Neural progenitor cell (in vitro differentiated cells): ENCODE data around the gene DHH.

Experiments
- CTCF ChIP-seq: fragments of 200-600 bp; sonication (generic); IDR thresholded peaks from 2 replicates; pipeline ENCODE4 v1.5.1; 2017; ENCODE audit warnings: antibody characterized with exemption, mild to moderate bottlenecking
- EZH2 ChIP-seq: fragments of 200-600 bp; sonication (generic); IDR thresholded peaks from 2 replicates; pipeline ENCODE4 v1.6.1; 2017; ENCODE audit warnings: antibody characterized with exemption, mild to moderate bottlenecking, moderate library complexity
- EZH2phosphoT487 ChIP-seq: fragments of 200-600 bp; sonication (generic); IDR thresholded peaks from 2 replicates; pipeline ENCODE4 v1.6.1; 2017; ENCODE audit warnings: antibody characterized with exemption

GRCh38 chr12:49091836-49092085 is 2.8 kb downstream of the DHH start:
- TF ChIP-seq CTCF (no peak), EZH2 (peak; percentile 42), EZH2phosphoT487 (no peak)
